WTC11 (cell line): ENCODE data around the gene RETN.

Experiments
- ATF2 ChIP-seq: sonication (generic); formaldehyde crosslinking; IDR thresholded peaks from 2 replicates; pipeline ENCODE4 v1.8.1; 2022; ENCODE audit warnings: low read depth, missing genetic modification reagents, borderline replicate concordance
- CREM ChIP-seq: sonication (generic); formaldehyde crosslinking; IDR thresholded peaks from 2 replicates; pipeline ENCODE4 v1.8.1; 2022; ENCODE audit warnings: mild to moderate bottlenecking, missing genetic modification reagents, moderate library complexity
- CTCF ChIP-seq: fragments of 200-600 bp; IDR thresholded peaks from 2 replicates; pipeline ENCODE4 v1.8.0; 2022; ENCODE audit warnings: antibody characterized with exemption
- E2F1 ChIP-seq: sonication (generic); formaldehyde crosslinking; IDR thresholded peaks from 2 replicates; pipeline ENCODE4 v1.8.0; 2022; ENCODE audit warnings: mild to moderate bottlenecking, missing genetic modification reagents
- FOXJ3 ChIP-seq: sonication (generic); formaldehyde crosslinking; IDR thresholded peaks from 2 replicates; pipeline ENCODE4 v1.9.0; 2021; ENCODE audit warnings: missing genetic modification reagents, mild to moderate bottlenecking, borderline replicate concordance
- JUN ChIP-seq: sonication (generic); formaldehyde crosslinking; IDR thresholded peaks from 2 replicates; pipeline ENCODE4 v1.8.0; 2023; ENCODE audit warnings: mild to moderate bottlenecking, missing genetic modification reagents
- NFYB ChIP-seq: sonication (generic); formaldehyde crosslinking; conservative IDR thresholded peaks from 2 replicates; pipeline ENCODE4 v1.8.0; 2022; ENCODE audit warnings: low read depth, missing genetic modification reagents
- NR2C2 ChIP-seq: sonication (generic); formaldehyde crosslinking; IDR thresholded peaks from 2 replicates; pipeline ENCODE4 v1.8.0; 2022; ENCODE audit warnings: mild to moderate bottlenecking, missing genetic modification reagents
- ZNF121 ChIP-seq: sonication (generic); formaldehyde crosslinking; IDR thresholded peaks from 2 replicates; pipeline ENCODE4 v1.8.0; 2023; ENCODE audit warnings: missing genetic modification reagents
- TF ChIP-seq, protein P1 (sequence below): sonication (generic); formaldehyde crosslinking; IDR thresholded peaks from 2 replicates; pipeline ENCODE4 v1.8.1; 2023; ENCODE audit warnings: mild to moderate bottlenecking, missing genetic modification reagents
- TF ChIP-seq, protein P2 (sequence below): sonication (generic); formaldehyde crosslinking; IDR thresholded peaks from 2 replicates; pipeline ENCODE4 v1.8.1; 2022; ENCODE audit warnings: missing genetic modification reagents, borderline replicate concordance

GRCh38 chr19:7705387-7706187 lies 36.7 kb downstream of the RETN start:
- TF ChIP-seq CTCF (no peak), ZNF121 (CRISPR knock-in tag) (peak; percentile 55), NR2C2 (CRISPR knock-in tag) (no peak), NFYB (no peak), CREM (no peak), JUN (CRISPR knock-in tag) (no peak), ATF2 (CRISPR knock-in tag) (no peak), E2F1 (CRISPR knock-in tag) (no peak), FOXJ3 (CRISPR knock-in tag) (no peak)
- TF ChIP-seq, protein P1, sequence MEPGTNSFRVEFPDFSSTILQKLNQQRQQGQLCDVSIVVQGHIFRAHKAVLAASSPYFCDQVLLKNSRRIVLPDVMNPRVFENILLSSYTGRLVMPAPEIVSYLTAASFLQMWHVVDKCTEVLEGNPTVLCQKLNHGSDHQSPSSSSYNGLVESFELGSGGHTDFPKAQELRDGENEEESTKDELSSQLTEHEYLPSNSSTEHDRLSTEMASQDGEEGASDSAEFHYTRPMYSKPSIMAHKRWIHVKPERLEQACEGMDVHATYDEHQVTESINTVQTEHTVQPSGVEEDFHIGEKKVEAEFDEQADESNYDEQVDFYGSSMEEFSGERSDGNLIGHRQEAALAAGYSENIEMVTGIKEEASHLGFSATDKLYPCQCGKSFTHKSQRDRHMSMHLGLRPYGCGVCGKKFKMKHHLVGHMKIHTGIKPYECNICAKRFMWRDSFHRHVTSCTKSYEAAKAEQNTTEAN (CRISPR knock-in tag), result no peak
- TF ChIP-seq, protein P2, sequence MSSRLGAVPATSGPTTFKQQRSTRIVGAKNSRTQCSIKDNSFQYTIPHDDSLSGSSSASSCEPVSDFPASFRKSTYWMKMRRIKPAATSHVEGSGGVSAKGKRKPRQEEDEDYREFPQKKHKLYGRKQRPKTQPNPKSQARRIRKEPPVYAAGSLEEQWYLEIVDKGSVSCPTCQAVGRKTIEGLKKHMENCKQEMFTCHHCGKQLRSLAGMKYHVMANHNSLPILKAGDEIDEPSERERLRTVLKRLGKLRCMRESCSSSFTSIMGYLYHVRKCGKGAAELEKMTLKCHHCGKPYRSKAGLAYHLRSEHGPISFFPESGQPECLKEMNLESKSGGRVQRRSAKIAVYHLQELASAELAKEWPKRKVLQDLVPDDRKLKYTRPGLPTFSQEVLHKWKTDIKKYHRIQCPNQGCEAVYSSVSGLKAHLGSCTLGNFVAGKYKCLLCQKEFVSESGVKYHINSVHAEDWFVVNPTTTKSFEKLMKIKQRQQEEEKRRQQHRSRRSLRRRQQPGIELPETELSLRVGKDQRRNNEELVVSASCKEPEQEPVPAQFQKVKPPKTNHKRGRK (CRISPR knock-in tag), result no peak
